HG03139 (cell line): Measurements from ENCODE around the gene TCP1.
A peak's percentile ranks its signal among the peaks of the same experiment; 100 is the strongest.
"Not testable (repeated sequence)": the region's sequence is repeated elsewhere in the genome, so short reads cannot be mapped to it uniquely, and the experiment has no call there.

Source experiments
- ATAC-seq: cut with Tn5 transposase; IDR thresholded peaks from one replicate; pipeline ENCODE4 v1.9.1; 2021; ENCODE audit not compliant: unreplicated experiment

The TCP1 gene

GRCh38 chr6:159778131-159778530, 11.3 kb downstream of the TCP1 start:
- no peak for ATAC-seq

DNA sequence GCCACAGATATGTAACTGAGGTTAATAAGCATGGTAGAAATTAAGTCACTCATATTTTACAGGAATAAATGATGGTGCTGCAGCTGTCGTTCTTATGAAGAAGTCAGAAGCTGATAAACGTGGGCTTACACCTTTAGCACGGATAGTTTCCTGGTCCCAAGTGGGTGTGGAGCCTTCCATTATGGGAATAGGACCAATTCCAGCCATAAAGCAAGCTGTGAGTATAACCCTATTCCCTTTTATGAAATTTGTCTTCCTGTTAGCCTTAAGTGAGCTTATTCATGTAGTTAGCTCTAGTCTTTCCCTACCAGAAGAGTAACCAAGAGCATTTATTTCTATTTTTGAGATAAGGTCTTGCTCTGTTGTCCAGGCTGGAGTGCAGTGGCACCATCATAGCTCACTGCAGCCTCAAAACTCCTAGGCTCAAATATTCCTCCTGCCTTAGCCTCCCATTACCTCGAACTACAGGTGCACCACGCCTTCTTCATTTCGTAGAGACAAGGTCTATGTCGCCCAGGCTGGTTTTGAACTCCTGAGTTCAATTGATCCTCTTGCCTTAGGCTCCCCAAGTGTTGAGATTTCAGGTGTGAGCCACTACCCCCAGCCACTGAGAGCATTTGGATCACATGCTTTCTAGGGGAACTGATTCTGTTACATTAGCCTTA, 12.0 kb downstream of the TCP1 start:
- ATAC-seq: no peak

DNA sequence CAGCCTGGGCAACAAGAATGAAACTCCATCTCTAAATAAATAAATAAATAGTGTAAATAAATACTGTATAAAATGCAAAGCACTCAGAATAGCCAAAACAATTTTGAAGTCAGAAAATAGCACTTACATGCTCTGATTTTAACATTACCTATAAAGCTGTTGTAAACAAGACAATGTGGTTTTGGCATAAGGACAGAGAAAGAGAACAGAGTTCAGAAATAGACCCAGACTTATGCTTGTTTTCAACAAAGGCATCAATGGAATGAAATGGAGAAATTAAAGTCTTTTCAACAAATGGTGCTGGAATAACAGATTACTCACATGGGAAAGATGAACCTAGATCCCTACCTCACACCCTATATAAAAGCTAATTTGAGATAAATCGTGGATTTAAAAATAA, 17.2 kb downstream of the TCP1 start:
- ATAC-seq: no peak

- no peak for ATAC-seq
Measured at GRCh38 chr6:159769470-159769869, 19.9 kb downstream of the TCP1 start.

GRCh38 chr6:159766906-159767305, 22.5 kb downstream of the TCP1 start:
- no peak for ATAC-seq

DNA sequence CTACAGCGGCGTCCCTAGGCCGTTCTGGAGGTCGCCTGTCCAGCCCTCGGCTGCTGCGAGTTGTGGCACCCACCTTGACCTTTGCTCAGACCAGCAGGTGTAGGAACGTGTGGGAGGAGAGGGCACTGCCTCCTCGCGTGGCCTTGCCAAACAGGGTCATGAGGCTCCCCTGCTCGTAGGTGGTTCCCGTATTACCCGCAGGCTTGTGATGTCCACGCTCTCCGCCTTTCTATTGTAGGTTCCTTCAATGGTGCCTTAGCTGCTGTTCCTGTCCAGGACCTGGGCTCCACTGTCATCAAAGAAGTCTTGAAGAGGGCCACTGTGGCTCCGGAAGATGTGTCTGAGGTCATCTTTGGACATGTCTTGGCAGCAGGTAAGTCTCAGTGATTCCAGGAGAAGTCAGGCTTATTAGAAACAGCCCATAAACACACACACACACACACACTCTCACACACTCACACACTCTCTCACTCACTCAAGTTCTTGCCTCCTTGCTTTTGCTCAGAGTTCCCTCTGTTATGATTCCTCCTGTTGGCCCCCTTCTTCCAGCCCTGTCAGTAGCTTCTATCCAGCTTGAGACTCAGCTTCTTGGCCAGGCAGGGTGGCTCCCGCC, 26.6 kb downstream of the TCP1 start:
- no peak for ATAC-seq

DNA sequence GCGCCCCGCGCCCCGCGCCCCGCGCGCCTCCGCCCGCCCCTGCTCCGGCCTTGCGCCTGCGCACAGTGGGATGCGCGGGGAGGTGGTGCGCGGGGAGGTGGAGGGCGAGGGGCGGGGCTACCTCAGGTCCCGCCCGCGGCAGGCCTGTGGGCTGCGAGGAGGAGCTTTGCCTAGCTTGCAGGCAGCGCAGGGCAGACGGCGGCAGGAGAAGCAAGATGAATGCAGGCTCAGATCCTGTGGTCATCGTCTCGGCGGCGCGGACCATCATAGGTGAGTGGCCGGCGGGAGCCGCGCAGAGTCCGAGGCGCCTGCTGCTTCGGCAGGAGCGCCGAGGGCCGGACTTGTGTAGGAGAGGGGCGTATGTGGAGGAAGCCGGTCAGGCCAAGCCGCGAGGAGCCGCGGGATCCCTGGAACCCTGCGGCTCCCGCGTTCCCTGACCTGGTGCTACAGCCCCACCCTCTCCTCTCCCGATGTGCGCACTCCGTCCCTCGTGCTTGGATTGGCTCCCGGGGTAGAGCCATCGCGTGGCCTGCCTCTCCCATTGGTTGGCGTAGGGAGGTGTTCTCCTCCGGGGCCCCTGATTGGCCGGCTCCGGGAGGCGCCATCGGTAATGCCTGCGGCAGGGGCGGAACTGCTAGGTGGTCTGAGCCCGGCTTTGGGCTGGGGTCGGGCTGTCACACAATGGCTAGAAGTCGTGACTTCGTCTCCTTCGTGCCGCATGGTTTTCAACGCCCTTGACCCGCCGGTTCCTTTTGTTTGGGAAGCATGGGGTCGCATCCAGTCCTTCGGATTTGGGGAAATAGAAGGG, 27.3 kb downstream of the TCP1 start, which contains the start of gene ACAT2:
ACAT2 (plus strand) TSS at position 173 of the 808 bp plus-strand sequence; CDS start at position 216, 43 bp downstream.
- peak; percentile 98 for ATAC-seq

GRCh38 chr6:159761129-159761872, 28.1 kb downstream of the TCP1 start:
- no peak for ATAC-seq

- ATAC-seq: no peak
Measured at GRCh38 chr6:159760602-159761057, 28.8 kb downstream of the TCP1 start.

GRCh38 chr6:159759645-159760044, 29.8 kb downstream of the TCP1 start:
- ATAC-seq: no peak

DNA sequence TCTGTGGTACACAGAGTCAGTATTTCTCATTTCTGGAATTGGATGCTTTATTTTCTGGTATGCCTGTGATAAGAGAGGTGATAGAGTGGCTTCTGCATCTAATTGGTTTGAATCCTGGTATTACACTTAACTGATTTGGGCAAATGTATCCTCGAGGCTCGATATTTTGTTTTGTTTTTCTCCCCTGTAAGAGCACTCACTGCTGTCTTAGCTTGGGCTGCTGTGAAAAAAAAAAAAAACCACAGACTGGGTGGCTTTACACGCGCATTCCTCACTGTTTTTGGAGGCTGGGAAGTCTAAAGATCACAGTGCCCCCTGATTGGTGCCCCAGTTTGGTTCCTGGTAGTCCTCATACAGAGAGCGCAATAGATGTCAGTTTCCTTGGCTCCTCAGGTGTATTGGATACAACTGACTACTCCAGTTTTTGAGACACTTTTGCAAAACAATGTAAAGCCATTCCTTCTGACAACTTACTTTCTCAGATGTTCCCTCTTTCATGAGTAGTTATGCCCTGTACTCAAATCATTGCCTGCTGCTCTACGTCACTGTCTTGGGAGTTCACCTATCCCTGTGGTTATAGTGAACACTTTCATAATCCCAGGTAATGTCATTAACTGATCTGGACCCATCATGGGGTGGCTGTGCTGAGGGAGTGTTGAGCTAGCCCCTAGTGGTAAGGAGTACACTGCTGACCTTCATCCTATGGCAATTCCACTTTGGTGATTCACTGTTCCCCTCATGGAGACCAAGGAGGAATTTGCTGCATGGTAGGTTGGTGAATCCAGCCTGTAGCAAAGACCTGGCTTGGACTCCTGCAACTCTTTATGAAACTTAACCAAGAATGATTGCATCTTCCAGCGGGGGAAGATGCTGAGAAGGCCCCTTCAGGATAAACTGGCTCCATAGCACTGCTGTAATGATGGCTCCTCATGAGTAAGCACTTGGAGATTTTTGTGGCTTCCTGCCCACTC, 31.1 kb downstream of the TCP1 start:
- no peak for ATAC-seq

GRCh38 chr6:159756508-159756907, 32.9 kb downstream of the TCP1 start:
- ATAC-seq: no peak

GRCh38 chr6:159754959-159755914, 34.2 kb downstream of the TCP1 start:
- no peak for ATAC-seq

- ATAC-seq: no peak
Measured at GRCh38 chr6:159754401-159754800, 35.0 kb downstream of the TCP1 start.

GRCh38 chr6:159753081-159753872, 36.1 kb downstream of the TCP1 start:
- no peak for ATAC-seq

- no peak for ATAC-seq
Measured at GRCh38 chr6:159751448-159751847, 38.0 kb downstream of the TCP1 start.

DNA sequence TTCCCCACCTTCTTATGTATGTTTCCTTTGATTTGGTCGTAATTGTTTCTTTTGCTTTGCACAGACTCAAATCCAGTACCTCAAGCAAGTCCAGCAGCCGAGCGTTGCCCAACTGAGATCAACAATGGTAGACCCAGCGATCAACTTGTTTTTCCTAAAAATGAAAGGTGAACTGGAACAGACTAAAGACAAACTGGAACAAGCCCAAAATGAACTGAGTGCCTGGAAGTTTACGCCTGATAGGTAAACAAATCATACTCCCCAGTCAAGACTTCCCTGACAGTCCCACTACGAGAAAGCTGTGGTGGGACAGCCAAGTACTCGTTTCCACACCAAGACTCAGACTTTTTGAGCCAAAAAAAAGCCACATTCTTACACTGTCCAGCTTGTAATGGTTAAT, 41.3 kb downstream of the TCP1 start:
- not testable (repeated sequence) for ATAC-seq

- no peak for ATAC-seq
Measured at GRCh38 chr6:159746759-159747158, 42.6 kb downstream of the TCP1 start.
